HG03108 (cell line): Measurements from ENCODE around the gene TAF10.

Experiments
- ATAC-seq: cut with Tn5 transposase; IDR thresholded peaks from one replicate; pipeline ENCODE4 v1.9.1; 2021; ENCODE audit warnings: moderate library complexity; ENCODE audit not compliant: unreplicated experiment

Gene TAF10

GRCh38 chr11:6640985-6641701, 29.1 kb upstream of the TAF10 start:
- no peak for ATAC-seq

DNA sequence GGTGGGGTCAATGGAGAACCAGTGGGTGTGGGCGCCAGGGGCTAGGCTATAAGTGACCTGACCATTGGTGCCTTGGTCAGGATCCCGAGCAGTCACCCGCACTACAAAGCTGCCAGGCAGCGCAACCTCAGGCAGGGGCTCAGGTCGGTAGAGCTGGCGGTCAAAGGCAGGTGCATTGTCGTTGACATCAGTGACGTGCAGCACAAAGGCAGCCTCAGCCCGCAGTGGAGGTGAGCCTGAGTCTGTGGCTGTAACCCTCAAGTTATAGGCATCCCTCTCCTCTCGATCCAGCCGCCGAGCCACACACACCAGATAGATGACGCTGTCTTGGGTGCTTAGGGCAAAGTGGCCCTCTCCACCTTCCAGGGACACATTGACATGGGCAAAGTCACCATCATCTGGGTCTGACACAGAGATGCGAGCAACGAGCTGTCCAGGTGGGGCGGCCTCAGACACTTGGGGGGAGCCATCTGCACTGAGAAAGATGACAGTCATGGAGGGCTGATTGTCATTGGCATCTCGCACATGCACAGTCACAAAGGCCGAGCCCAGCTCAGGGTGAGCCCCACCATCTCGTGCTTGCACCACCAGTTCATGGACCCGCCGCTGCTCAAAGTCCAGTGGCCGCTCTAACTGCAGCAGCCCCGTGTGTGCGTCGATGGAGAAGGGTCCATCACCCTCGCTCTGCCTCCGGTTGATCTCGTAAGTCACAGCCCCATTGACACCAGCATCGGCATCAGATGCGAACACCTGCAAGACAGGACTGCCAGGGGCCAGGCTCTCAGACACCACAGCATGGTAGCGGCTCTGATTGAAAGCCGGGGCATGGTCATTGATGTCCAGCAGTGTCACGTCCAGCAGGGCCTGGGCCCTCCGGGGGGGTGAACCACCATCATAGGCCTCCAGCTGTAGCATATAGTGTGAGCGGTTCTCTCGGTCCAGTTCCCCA, 28.3 kb upstream of the TAF10 start:
- ATAC-seq = no peak

GRCh38 chr11:6638429-6638828, 26.4 kb upstream of the TAF10 start:
- ATAC-seq = no peak

- no peak for ATAC-seq
Observed at GRCh38 chr11:6637871-6638270, 25.9 kb upstream of the TAF10 start.

DNA sequence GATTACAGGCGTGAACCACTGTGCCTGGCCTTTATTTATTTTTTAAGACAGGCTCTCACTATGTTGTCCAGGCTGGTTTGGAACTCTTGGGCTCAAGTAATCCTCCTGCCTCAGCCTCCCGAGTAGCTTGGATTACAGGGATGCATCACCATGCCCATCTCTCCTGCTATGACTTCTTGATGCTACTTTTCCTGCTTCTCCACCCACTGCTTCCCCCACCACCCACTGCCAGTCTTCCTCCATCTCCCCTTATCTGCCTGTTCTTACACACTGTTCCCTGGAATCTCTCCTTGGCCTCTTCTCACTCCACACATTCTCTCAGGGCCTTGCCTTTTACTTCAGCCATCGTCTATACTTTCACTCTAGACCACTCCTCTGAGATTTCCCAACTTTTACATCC, 24.5 kb upstream of the TAF10 start:
- ATAC-seq = no peak

DNA sequence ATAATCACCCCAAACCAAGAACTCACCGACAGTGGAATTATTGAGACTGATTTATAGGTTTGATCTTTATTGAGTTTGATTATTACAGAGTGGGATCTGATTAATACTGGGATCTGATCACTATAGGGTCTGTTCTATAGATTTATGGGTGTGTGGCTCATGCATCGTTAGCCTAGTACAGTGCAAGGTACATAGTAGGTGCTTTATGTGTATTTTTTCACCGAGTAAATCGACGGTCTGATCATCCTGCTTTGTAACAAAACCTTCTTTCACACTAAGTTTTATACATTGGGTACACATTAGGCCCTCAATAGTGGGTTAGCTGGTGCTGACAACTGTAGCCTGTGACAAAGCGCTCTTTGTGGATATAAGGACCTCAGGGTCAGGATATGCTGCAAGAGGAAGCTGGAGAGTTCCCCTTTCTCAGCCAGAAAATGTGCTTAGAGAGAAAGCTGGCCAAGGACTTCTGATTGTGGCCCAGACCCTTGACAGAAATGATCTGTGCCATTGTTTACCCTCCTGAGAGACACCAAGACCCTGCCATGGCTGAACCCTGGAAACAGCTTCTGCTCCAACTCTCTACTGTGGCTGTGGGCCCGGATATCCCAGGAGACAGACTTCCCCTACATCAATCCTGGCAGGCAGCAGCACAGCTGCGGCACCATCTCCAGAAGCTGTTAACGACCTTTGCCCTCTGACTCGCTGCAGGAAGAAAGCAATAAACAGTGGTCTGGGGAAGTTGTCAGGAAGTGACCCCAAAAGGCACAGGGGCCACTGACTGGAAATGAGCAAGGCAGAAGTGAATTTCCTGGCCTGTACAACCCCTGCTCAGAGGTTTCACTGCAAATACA, 23.3 kb upstream of the TAF10 start:
- ATAC-seq = no peak

DNA sequence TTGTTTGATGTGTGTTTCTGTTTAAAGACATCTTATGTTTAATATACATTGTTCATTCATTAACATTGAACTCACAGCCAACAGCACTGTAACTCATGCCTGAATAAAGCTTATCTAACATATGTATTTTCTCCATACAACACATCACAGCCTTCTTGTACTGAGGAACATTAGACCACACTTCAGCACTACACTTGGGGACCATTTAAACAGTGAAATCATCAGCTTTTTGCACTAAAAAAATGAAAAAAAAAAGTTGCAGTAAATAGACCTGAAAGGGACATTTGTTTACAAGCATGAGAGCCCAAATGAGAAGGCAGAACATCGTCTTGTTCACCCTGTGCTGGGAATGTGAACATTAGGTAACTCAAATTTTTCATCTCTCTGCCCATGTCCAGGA, 22.5 kb upstream of the TAF10 start:
- ATAC-seq = no peak

DNA sequence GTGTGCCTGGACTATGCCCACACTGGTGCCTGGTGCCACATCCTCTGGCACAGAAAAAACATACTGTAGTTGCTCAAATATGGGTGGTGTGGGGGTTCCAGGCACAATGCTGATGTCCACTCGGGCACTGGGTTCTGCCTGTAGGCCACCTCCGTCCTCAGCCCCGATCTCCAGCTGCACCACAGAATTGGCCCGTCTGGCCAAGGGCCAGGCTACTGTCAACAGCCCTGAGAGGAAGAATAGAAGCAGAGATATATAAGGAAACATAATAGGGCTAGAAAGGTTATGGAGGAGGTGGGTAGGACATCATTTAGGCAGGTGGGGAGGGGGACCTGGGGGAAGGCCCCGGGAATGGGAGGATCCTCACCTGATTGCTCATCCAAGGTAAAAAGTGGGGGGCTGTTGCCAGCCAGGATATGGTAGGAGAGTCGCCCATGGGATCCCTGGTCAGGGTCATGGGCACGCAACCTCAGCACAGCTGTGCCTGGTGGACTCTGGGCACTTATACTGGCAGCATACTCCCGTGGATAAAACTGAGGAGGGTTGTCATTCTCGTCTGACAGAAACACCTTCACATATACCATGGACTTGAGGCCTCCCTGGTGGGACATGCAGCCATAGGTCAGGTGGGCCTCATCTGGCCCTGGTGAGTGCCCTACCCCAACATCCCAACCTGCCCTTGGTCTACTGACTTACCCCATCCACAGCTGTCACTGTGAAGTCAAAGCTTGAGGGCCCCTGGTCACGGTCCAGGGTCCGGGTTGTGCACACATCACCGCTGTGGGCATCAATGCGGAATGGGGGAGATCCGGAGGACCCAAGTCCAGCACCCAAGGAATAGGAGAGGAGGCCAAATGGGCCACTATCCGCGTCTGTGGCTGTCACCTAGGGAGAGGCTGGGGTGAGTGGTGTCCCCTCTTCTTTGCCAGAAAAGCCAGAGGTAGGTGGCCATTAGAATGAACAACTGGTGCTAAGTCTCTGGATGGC, 21.7 kb upstream of the TAF10 start:
- no peak for ATAC-seq

GRCh38 chr11:6632116-6633073, 20.4 kb upstream of the TAF10 start:
- no peak for ATAC-seq

- no peak for ATAC-seq
Observed at GRCh38 chr11:6631361-6631890, 19.4 kb upstream of the TAF10 start.

DNA sequence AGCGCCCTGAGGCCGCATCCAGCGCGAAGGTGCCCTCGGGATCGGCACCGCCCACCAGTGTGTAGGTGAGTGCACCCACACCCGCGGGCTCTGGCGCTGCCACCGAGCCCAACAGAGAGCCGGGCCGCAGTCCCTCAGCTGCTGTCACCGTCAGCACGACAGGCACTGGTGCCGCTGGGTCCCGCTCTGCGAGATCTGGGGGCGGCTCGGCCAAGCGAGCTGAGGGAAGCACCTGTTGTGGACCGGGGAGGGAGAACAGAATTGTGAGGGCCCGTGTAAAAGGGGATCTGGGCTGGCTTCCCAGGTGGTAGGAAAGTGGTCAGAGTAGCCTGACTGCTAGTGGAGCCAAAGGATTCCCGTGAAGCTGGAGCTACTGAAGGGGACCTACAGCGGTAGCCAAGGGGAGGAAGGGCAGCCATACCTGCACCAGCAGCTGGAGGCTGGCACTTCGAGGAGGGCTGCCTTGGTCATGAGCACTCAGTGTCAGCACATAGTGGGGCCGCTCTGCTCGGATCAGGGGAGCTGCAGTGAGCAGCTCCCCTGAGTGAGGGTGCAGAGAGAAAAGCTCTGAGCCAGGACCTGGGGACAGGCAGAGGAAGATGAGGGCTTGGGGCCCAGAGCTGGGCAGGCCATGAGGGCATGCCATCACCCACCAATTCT, 18.7 kb upstream of the TAF10 start:
- ATAC-seq = no peak

DNA sequence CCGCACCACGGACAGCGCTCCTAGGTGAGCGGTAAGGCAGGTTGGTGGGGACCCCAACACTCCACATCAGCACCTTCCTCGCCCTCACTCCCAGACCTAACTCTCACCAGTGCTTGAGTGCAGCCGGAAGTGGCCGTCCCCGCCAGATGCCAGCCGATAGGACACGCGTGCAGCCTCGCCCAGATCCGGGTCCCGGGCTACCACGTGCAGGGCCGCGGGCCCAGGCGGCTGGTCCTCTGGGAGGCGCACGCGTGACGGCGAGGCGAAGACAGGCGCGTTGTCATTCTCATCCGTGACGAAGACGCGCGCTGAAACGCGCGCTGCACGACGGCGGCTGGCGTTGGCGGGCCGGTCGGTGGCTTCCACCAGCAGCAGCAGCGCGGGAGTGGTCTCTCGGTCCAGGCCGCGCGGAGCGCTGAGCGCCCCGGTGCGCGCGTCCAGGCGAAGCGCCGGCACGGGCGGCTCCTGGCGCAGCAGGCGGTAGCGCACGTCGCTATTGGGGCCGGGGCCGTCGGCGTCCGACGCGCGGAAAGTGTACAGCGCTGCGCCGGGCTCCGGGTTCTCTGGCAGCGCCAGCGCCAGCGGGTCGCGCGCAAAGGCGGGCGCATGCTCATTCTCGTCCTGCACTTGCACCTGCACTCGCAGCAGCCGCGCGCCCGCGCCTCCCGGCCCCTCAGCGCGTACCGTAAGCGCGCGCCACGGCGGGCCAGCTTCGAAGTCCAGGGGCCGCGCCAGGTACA, 18.0 kb upstream of the TAF10 start:
- ATAC-seq = no peak

GRCh38 chr11:6629573-6629891, 17.5 kb upstream of the TAF10 start:
- no peak for ATAC-seq

- ATAC-seq = no peak
Observed at GRCh38 chr11:6628526-6628925, 16.5 kb upstream of the TAF10 start.

DNA sequence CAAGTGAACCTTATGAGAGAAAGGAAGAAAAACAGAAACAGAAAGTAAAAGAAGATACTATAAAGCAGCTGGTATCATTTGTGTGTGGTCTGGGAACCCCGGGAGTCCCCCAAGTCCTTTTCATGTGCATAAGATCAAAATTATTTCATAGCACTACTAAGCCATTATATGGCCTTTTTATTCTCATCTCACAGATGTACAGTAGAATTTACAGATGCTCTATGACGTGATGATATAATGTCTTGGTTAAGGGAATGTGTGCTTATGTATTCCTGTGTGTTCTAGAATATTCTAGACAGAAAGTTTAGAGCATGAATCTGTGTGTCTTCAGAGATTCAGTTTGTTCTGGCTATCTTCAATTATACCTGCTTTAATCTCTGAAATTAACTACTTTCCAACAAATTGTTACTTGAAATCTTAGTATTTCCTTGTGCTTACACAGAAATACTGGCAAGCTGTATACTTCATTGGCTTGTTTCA, 15.8 kb upstream of the TAF10 start:
- ATAC-seq = peak; percentile 61

DNA sequence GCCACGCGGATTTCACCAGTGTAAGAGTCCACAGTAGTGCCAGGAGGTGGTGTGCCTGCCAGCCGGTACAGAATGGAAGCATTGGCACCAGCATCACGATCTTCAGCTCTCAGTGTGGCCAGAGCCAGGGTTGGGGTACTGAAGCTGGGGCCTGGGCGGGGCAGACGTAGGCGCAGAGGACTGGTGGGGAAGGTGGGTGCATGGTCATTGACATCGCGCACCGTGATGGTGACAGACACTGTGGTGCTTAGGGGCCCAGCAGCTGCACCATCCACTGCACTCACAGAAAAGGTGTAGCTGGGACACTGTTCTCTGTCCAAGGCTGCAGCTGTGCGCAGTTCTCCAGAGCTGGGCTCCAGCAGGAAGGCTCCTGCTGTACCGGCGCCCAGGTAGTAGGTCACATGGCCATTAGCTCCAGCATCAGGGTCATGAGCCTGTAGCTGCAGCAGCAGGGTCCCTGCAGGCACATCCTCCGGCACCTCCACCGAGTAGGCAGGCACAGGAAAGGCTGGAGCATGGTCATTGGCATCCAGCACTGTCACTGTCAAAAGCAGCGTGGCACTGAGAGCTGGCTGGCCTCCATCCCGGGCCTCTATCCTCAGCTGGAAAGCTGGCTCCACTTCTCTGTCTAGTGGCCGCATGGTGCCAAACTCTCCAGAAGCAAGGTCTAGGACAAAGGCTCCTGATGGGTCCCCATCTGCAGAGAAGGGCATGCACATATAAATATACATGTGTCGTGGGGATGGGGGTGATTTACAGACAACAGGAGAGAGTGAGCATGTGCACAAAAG, 15.2 kb upstream of the TAF10 start:
- no peak for ATAC-seq
